Measurements from ENCODE around the gene ABL1. TPM values are rescaled to one million over a fixed set of nuclear protein-coding genes. Genes with fewer than 3 reads are reported as not detected.

The ABL1 gene
- total RNA-seq, 2 experiments from 2014 or later = 24.8 to 24.9 TPM

DNA sequence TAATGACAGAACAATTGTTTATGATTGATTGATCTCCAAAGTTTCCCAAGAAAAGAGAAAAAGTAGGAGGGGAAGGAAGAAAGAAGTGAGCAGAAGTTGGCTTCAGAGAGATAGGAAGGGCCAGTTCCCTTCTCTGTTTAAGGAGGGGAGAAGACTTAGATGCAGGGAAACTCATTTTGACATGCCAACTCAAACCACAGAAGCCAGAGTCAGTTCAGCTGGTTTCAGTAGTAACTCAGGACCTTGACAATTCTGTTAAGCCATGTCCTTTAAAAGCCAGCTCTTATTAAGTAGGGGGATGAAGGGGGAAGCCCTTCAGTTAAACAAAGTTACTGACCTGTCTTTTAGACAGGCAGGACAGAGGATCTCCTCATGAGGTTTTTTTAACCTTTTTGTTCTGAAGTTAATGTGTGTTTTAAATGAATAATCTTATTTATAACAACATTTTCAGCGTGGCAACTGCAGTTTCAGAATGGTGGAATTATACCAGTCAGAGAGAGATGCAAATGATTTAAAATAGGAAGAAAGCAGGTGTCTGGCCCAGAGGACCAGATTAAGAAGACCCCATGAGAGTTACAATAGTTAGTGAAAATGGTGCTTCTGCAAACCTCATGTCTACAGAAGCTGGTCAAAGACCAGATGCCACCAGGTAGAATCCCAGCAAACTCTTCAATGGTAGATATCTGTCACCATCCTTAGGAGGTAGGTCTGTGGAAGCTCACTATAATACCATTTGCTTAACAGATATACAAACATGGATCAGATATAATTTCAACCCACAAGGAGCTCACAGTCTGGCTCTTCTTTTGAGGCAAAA lies 29.3 kb upstream of the ABL1 start:
- no peak overlapping the region for H3K4me3 Mint-ChIP-seq
- no peaks in the 10 kb centered on the region for H3K27me3 Mint-ChIP-seq
- peaks cover 7% of the 10 kb centered on the region for H3K4me1 Mint-ChIP-seq (ENCODE audit: low read depth)
- H3K36me3 Mint-ChIP-seq = no peaks in the 10 kb centered on the region
- intact Hi-C loops (cut with micrococcal nuclease) = no loop called here
- ChIA-PET POLR2A (interaction anchor here (1.4 kb wide), 1 partner anchor 9 kb away, joined by 6 read pairs; no protein-coding TSS in a partner anchor), CTCF (interaction anchor here (1.1 to 1.5 kb wide), 2 partner anchors 41 to 105 kb away, joined by 3 read pairs; no protein-coding TSS in a partner anchor)
- H3K27ac Mint-ChIP-seq = no peak overlapping the region
- DNase-seq = no peak
- peaks cover 3% of the 10 kb centered on the region for H3K9me3 Mint-ChIP-seq

DNA sequence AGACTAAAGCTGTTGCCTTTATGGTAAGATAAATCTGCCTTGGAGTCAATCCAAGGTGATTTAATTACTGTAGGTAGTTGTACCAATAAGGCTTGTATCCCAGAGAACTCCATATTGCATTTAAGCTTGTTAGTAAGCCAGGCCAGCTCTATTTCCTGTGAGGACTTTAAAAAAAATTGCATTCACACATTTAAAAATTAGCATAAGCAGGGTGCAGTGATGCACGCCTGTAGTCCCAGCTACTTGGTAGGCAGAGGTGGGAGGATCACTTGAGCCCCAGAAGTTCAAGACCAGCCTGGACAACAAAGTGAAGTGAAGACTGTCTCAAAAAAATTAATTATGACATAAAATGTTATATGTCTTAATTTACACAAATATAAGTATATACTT lies 28.7 kb upstream of the ABL1 start:
- no peak for DNase-seq
- Mint-ChIP-seq H3K4me3 (no peak overlapping the region), H3K9me3 (peaks cover 3% of the 10 kb centered on the region), H3K36me3 (no peaks in the 10 kb centered on the region), H3K27ac (no peak overlapping the region), H3K4me1 (ENCODE audit: low read depth) (peaks cover 7% of the 10 kb centered on the region), H3K27me3 (no peaks in the 10 kb centered on the region)
- intact Hi-C loops (cut with micrococcal nuclease) = no loop called here
- CTCF ChIA-PET = interaction anchor here (1.1 to 1.5 kb wide), 2 partner anchors 41 to 105 kb away, joined by 3 read pairs; no protein-coding TSS in a partner anchor
- POLR2A ChIA-PET = interaction anchor here (1.4 kb wide), 1 partner anchor 8 kb away, joined by 6 read pairs; no protein-coding TSS in a partner anchor

DNA sequence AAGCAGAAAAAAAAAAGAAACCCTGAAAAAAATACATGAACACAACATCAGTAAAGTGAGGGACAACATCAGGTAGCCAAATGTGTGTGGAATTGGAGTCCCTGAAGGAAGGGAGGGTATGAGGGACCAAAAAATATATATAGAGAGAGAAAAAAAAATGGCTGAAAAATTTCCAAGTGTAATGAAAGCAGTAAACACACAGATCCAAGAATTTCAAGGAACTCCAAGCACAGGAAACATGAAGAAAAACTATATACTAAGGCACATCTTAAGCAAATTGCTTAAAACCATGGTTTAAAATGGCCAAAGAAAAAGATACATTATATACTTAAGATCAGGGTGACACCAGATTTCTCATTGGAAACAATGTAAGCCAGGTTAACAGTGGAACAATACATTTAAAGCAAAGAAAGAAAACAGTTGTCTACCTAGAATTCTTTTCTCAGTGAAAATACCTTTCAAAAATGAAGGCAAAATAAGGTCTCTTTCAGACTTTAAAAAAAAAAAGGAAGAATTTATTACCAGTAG lies 24.4 kb upstream of the ABL1 start:
- H3K27ac Mint-ChIP-seq = no peak overlapping the region
- ChIA-PET CTCF (interaction anchor here (0.6 to 0.7 kb wide), 2 partner anchors 50 to 438 kb away, joined by 3 to 4 read pairs; no protein-coding TSS in a partner anchor), POLR2A (no interaction called here)
- H3K36me3 Mint-ChIP-seq = no peaks in the 10 kb centered on the region
- no peak for DNase-seq
- peaks cover 3% of the 10 kb centered on the region for H3K9me3 Mint-ChIP-seq
- peaks cover 16% of the 10 kb centered on the region for H3K4me1 Mint-ChIP-seq (ENCODE audit: low read depth)
- intact Hi-C loops (cut with micrococcal nuclease) = no loop called here
- H3K4me3 Mint-ChIP-seq = no peak overlapping the region
- H3K27me3 Mint-ChIP-seq = no peaks in the 10 kb centered on the region

DNA sequence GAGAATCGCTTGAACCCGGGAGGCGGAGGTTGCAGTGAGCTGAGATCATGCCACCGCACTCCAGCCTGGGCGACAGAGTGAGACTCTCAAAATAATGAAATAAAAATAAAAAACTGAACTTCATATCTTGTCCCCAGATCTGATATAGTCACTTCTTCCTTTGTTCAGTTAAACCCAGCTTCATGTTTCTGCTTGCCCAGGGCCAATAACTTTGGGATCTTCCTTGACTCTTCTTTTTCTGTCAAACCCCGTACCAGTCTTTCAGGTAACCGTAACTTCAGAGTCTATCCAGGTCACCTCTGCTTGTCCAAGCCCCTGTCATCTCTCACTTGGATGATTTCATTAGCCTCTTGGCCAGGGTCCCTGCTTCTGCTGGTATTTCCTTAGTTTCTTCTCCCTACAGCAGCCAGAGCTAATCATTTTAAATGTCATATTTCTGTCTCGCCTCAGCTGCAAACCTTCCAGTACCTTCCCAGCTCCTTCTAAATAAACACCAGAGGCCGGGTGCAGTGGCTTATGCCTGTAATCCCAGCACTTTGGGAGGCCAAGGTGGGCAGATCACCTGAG lies 19.7 kb upstream of the ABL1 start:
- ChIA-PET POLR2A (interaction anchor here (1.4 kb wide), 1 partner anchor 9 kb away, joined by 6 read pairs; no protein-coding TSS in a partner anchor), CTCF (no interaction called here)
- H3K4me1 Mint-ChIP-seq (ENCODE audit: low read depth) = peaks cover 14% of the 10 kb centered on the region
- H3K4me3 Mint-ChIP-seq = no peak overlapping the region
- intact Hi-C loops (cut with micrococcal nuclease) = no loop called here
- no peak for DNase-seq
- peaks cover 18% of the 10 kb centered on the region for H3K9me3 Mint-ChIP-seq
- H3K27me3 Mint-ChIP-seq = no peaks in the 10 kb centered on the region
- peaks cover 10% of the 10 kb centered on the region for H3K36me3 Mint-ChIP-seq
- H3K27ac Mint-ChIP-seq = no peak overlapping the region

DNA sequence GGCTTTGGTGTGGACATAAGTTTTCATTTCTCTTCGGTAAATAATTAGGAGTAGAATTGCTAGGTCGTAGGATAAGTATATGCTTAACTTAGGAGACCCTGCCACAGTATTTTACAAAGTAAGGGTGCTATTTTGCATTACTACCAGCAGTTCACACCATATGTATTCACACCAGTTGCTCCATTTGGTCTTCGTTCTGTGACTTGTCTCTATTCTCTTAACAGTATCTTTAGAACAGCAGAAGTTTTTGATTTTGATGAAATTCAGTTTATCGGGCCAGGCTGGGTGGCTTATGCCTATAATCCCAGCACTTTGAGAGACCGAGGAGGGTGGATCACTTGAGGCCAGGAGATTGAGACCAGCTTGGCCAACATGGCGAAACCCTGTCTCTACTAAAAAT lies 17.1 kb upstream of the ABL1 start:
- H3K9me3 Mint-ChIP-seq = peaks cover 18% of the 10 kb centered on the region
- no peaks in the 10 kb centered on the region for H3K27me3 Mint-ChIP-seq
- ChIA-PET POLR2A (no interaction called here), CTCF (no interaction called here)
- H3K36me3 Mint-ChIP-seq = peaks cover 10% of the 10 kb centered on the region
- H3K4me3 Mint-ChIP-seq = no peak overlapping the region
- intact Hi-C loops (cut with micrococcal nuclease) = no loop called here
- H3K27ac Mint-ChIP-seq = no peak overlapping the region
- DNase-seq = no peak
- peaks cover 14% of the 10 kb centered on the region for H3K4me1 Mint-ChIP-seq (ENCODE audit: low read depth)

DNA sequence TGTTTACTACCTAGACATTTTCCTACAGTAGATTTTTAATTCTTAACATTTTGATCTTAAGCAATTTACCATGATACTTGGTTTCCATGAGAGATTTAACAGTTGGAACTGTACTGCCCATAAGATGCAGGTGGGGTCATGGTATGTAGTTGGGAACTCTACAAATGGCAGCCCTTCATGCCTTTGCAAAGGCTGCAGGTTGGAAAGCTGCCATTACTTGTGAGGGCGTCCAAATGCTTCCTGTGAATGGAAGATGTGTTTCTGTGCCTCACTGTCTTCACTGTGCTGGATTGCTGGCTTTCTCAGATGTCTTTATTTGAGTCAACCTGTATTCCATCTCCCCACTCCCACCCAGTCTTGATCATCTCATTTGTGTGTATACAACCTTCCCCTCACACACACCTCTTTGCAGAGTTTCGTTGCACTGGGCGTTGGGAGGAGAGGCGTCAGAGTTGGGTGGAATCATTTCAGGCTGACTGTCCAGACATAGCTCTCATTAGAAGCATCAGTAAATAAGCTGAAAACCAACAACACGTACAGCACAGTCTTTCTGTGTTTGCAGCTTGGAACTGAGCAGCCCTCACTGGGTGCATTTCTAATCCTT lies 14.8 kb upstream of the ABL1 start:
- Mint-ChIP-seq H3K4me3 (no peak overlapping the region), H3K27me3 (no peaks in the 10 kb centered on the region), H3K36me3 (peaks cover 10% of the 10 kb centered on the region), H3K27ac (no peak overlapping the region), H3K4me1 (ENCODE audit: low read depth) (peaks cover 7% of the 10 kb centered on the region), H3K9me3 (peaks cover 18% of the 10 kb centered on the region)
- intact Hi-C loops (cut with micrococcal nuclease) = no loop called here
- ChIA-PET POLR2A (no interaction called here), CTCF (no interaction called here)
- no peak for DNase-seq

DNA sequence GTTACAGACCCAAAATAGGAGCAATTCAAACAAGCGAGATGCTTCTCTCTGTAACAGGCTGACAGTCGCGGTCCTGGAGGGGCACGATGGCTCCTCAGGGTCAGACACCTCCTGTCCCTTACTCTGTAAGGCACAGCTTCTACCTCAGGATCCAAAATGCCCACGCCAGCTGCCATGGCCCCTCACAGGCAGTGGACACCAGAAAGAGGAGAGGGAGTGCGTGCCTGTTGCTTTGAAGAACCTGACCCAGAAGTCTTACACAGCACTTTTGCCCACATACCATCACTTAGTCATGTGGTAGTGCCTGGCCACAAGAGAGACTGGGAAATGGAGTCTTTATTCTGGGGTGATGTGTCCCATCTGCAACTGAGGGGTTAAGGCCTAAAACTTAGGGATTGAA lies 11.6 kb upstream of the ABL1 start:
- ChIA-PET POLR2A (interaction anchor here (0.6 kb wide), 1 partner anchor 42 kb away, joined by 5 read pairs; no protein-coding TSS in a partner anchor), CTCF (interaction anchor here (1.3 kb wide), 1 partner anchor 39 kb away, joined by 3 read pairs; no protein-coding TSS in a partner anchor)
- DNase-seq = no peak
- peaks cover 2% of the 10 kb centered on the region for H3K9me3 Mint-ChIP-seq
- H3K4me1 Mint-ChIP-seq (ENCODE audit: low read depth) = peaks cover 4% of the 10 kb centered on the region
- H3K27ac Mint-ChIP-seq = no peak overlapping the region
- intact Hi-C loops (cut with micrococcal nuclease) = no loop called here
- H3K36me3 Mint-ChIP-seq = no peaks in the 10 kb centered on the region
- H3K4me3 Mint-ChIP-seq = no peak overlapping the region
- no peaks in the 10 kb centered on the region for H3K27me3 Mint-ChIP-seq

DNA sequence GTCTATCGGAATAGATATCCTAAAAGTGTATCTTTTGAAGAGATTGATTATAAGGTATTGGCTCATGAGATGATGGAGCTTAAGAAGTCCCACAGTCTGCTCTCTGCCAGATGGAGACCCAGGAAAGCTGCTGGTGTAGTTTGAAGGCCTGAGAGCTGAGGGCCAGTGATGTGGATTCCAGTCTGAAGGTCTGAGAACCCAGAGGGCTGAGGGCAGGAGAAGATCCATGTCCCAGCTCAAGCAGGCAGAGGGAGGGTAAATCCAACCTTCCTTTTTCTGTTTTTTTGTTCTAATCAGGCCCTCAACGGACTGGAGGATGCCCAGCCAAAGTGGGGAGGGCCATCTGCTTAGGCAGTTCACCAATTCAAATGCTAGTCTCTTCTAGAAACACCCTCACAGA lies 11.0 kb upstream of the ABL1 start:
- CTCF ChIA-PET = interaction anchor here (1.0 to 1.3 kb wide), 2 partner anchors 38 to 117 kb away, joined by 3 to 4 read pairs; no protein-coding TSS in a partner anchor
- peaks cover 4% of the 10 kb centered on the region for H3K4me1 Mint-ChIP-seq (ENCODE audit: low read depth)

DNA sequence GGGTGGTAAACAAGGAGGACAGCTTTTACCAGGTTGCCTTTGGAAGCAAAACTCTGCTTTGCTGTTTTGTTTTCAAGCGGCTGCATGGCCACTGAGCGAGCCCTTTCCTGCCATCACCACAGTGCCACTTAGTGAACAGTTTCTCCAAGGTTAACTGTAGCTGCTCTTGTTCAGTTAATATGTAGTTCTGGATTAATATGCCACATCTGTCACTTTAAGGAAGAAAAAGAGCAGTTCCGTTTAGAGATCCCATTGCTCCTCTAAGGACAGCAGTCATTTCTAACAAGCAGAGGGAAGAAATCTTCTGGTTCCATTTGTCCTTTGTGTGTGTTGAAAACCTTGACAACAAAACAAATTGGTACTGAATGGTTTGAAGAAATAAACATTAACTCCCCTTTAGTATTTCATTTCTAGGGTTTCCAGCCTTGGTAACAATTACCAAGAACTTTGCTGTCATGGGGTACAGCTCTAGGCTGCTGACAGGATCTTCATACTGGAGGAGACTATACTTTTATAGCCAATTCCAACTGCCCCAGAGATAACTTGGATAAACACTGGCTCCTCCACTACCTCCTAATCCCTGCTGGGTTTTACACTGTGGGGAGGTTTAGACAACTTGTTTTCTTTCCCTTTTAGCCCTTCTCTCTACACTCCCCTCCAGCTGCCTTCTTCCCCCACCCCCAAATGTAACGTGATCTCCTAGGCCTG lies 10.3 kb upstream of the ABL1 start:
- H3K27ac Mint-ChIP-seq = no peak overlapping the region
- DNase-seq = no peak
- peaks cover 4% of the 10 kb centered on the region for H3K4me1 Mint-ChIP-seq (ENCODE audit: low read depth)
- ChIA-PET CTCF (interaction anchor here (1.0 to 1.3 kb wide), 2 partner anchors 38 to 117 kb away, joined by 3 to 4 read pairs; no protein-coding TSS in a partner anchor), POLR2A (no interaction called here)
- intact Hi-C loops (cut with micrococcal nuclease) = no loop called here
- H3K9me3 Mint-ChIP-seq = peaks cover 8% of the 10 kb centered on the region
- no peaks in the 10 kb centered on the region for H3K27me3 Mint-ChIP-seq
- H3K4me3 Mint-ChIP-seq = no peak overlapping the region
- H3K36me3 Mint-ChIP-seq = peaks cover 5% of the 10 kb centered on the region

More for the DNA sequence above, 11.0 kb upstream of the ABL1 start:
- Mint-ChIP-seq H3K27me3 (no peaks in the 10 kb centered on the region), H3K27ac (no peak overlapping the region), H3K4me3 (no peak overlapping the region), H3K36me3 (peaks cover 5% of the 10 kb centered on the region), H3K9me3 (peaks cover 8% of the 10 kb centered on the region)
- DNase-seq = no peak
- POLR2A ChIA-PET = interaction anchor here (0.6 kb wide), 1 partner anchor 42 kb away, joined by 5 read pairs; no protein-coding TSS in a partner anchor
- intact Hi-C loops (cut with micrococcal nuclease) = no loop called here

DNA sequence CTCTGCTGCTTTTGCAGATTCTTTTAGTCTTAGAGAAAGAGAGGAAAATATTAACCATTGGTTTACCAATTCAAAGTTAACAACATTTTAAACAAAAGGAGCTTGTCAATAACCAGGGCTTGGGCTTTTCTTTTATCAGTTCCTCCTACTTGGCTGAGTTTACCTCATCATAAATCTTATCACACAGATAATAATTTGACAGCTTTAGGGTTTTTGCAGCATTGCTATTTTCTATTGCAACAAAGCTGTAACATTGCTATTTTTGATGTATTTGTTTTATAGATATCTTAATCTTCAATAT lies 9.8 kb upstream of the ABL1 start:
- ChIA-PET POLR2A (no interaction called here), CTCF (no interaction called here)
- DNase-seq = no peak
- intact Hi-C loops (cut with micrococcal nuclease) = no loop called here
- H3K4me1 Mint-ChIP-seq (ENCODE audit: low read depth) = peaks cover 4% of the 10 kb centered on the region
- peaks cover 5% of the 10 kb centered on the region for H3K36me3 Mint-ChIP-seq
- H3K27me3 Mint-ChIP-seq = no peaks in the 10 kb centered on the region
- no peak overlapping the region for H3K4me3 Mint-ChIP-seq
- no peak overlapping the region for H3K27ac Mint-ChIP-seq
- peaks cover 8% of the 10 kb centered on the region for H3K9me3 Mint-ChIP-seq

DNA sequence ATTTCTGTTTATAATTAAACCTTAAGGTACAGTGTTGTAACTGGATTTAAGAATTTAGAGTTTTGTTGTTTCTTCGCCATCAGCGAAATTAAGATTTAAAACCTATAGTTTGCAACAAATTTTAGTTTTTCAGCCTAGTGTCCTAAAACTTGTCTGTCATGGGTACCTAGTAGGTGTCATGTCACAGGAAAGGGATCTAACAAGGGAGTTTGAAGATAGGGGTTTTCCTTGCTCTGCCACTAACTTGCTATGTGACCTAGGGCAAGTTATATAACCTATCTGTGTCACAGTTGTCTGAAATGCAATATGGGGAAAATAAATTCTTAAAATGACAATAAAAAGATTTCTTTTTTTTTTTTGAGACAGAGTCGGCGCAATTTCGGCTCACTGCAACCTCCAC lies 9.2 kb upstream of the ABL1 start:
- Mint-ChIP-seq H3K4me3 (no peak overlapping the region), H3K36me3 (peaks cover 5% of the 10 kb centered on the region), H3K9me3 (peaks cover 8% of the 10 kb centered on the region), H3K27me3 (no peaks in the 10 kb centered on the region), H3K27ac (no peak overlapping the region), H3K4me1 (ENCODE audit: low read depth) (peaks cover 4% of the 10 kb centered on the region)
- CTCF ChIA-PET = no interaction called here
- DNase-seq = no peak
- POLR2A ChIA-PET = no interaction called here
- intact Hi-C loops (cut with micrococcal nuclease) = no loop called here

DNA sequence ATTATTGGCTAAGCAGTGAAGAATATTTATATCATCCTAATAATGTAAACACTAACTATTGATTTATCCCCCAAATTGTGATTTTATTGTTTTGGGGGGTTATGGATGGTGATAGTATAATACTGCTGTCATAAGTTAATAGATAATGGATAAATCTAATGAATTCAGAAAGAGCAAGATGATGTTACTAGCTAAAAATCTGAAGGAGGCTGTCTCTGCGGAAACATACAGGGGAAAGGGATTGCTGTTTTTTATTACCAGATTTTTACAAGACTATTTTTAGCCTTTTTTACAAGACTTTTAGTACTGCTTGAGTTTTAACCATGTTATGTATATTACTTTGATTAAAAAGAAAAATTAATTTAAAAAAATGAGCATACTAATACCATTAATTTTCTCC lies 5.3 kb upstream of the ABL1 start:
- no peak overlapping the region for H3K27ac Mint-ChIP-seq
- POLR2A ChIA-PET = no interaction called here

More for the DNA sequence above, 5.3 kb upstream of the ABL1 start:
- no peak overlapping the region for H3K4me3 Mint-ChIP-seq
- no peak for DNase-seq
- CTCF ChIA-PET = no interaction called here
- peaks cover 5% of the 10 kb centered on the region for H3K36me3 Mint-ChIP-seq
- peaks cover 8% of the 10 kb centered on the region for H3K9me3 Mint-ChIP-seq
- H3K27me3 Mint-ChIP-seq = no peaks in the 10 kb centered on the region
- intact Hi-C loops (cut with micrococcal nuclease) = loop anchor here (10.0 kb wide), 1 partner anchor 115 kb away; no protein-coding TSS in a partner anchor
- H3K4me1 Mint-ChIP-seq (ENCODE audit: low read depth) = peaks cover 12% of the 10 kb centered on the region
